Stimulated activated naive CD4-positive, alpha-beta T cell treated with Interleukin-2 at 50 U/mL for 16 hours (primary cell): ENCODE data around the gene LGALS14.
A peak's percentile ranks its signal among the peaks of the same experiment; 100 is the strongest.
"Not testable (repeated sequence)": the region's sequence is repeated elsewhere in the genome, so short reads cannot be mapped to it uniquely, and the experiment has no call there.

Source experiments
- DNase-seq: peaks from one replicate; lab custom pipeline; 2025; lab: John Stamatoyannopoulos, UW

LGALS14 gene, protein sequence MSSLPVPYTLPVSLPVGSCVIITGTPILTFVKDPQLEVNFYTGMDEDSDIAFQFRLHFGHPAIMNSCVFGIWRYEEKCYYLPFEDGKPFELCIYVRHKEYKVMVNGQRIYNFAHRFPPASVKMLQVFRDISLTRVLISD

GRCh38 chr19:39704181-39705044 is at the start of gene LGALS14:
Gene LGALS14, plus strand, starts transcription at chr19:39704481. Its CDS starts 48 bp downstream, at chr19:39704529.
- no peak for DNase-seq

GRCh38 chr19:39655613-39656012 is 48.7 kb upstream of the LGALS14 start, which contains the start of gene LGALS16:
Gene LGALS16, plus strand, starts transcription at chr19:39655913. Its CDS starts 49 bp downstream, at chr19:39655962.
- DNase-seq = no peak

DNA sequence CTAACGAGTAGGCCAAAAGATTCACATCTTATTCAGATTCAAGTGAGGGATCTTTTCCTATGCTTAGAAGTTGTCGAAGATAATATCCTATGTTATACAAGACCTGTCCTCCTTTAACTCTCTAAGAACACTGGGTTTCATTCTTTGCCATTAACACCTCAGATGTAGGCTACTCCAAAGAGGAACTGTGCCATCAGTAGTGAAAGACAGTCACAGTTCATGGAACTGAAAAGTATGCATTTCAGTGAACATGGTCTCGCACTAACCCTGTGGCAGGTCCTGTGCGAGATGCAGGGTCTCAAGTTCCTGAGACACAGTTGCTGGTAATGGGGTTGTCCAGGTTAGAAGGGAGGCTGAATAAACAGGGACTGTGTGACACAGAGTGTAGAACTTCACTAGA is 44.5 kb upstream of the LGALS14 start:
- no peak for DNase-seq

DNA sequence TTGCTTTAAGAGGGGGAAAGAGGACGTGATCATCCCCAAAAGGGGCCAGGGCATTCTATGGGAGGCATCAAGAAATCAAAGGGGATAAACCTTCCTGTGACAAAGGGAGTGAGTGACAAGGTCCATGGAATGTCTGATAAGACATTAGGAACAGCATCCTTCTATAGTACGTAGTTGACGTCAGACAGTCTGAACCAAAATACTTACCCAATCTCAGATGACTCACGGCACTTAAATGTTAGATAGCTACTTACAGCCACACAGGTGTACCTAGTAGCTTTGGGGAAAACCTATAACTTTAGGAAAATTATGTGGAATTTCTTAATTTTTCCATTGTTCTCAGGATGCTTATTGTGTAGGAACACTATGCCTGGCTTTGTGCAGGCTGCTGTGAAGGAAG is 43.6 kb upstream of the LGALS14 start:
- no peak for DNase-seq

DNA sequence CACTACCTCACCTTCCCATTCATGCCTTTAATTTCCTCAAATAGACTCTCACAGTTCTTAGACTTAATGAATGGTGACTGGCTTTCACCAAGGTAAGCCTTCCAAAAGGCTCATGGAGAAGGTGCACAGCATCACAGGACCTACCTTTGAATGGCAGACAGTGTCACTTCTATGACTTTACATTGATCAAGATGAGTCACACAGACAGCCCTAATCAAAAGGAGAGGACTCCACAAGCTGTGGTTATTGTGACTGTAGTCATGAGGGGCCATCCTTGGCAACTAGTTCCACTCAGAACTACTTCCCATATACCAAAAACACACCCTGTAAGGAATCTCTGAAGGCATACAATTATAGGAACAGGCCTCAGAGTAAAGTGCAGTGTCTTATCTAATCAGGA is 42.7 kb upstream of the LGALS14 start:
- DNase-seq = no peak

DNA sequence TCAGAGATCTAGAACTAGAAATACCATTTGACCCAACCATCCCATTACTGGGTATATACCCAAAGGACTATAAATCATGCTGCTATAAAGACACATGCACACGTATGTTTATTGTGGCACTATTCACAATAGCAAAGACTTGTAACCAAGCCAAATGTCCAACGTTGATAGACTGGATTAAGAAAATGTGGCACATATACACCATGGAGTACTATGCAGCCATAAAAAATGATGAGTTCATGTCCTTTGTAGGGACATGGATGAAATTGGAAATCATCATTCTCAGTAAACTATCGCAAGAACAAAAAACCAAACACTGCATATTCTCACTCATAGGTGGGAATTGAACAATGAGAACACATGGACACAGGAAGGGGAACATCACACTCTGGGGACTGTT is 34.4 kb upstream of the LGALS14 start:
- not testable (repeated sequence) for DNase-seq

DNA sequence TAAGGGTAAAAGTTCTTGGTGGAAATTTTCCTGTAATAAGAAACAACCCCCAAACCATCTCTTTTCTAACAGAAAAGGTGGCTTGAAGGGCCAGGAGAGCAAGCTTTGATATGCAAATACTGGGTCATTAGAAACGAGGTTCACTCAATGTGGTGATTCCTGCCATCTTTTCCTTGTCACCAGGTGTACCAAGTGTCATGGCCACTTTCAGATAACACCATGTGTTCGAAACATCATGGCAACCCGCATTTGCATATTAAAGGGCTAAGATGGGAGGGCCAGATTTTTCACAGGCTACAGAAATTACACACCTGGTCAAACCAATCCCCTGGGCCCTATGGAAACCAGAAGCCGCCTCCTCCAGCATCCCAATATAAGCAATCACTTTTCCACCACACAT is 33.3 kb upstream of the LGALS14 start:
- DNase-seq = no peak

DNA sequence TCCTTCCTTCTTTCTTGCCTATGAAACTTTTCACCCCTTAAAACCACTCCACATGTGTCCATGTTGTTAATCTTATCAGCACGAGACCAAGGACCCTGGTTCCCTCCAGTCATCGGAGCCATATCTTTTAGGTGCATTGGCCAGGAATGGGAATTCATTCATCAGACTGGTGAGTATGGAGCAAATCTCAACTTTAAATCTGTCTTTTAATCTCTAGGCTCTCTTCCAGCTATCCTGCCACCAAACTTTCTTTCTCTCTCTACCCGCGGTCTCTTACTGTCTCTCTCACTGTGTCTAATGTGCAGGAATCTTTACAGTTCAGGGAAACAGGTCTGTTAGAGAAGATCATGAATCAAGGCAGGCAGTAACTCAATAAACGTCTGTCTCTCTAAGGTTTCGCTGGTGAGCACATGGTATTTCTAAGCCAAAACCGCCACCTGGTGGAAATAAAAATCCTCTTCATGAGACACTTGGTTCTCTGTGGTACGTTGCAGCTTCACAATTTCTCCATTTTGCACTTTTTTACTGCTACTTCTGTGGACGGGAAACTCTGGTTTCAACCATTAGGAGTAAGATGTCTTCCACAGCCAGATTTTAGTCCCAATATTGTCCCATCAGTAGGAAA is 32.4 kb upstream of the LGALS14 start:
- no peak for DNase-seq

GRCh38 chr19:39672473-39672872 is 31.8 kb upstream of the LGALS14 start:
- no peak for DNase-seq

GRCh38 chr19:39673862-39674261 is 30.4 kb upstream of the LGALS14 start:
- not testable (repeated sequence) for DNase-seq

GRCh38 chr19:39676004-39676403 is 28.3 kb upstream of the LGALS14 start:
- DNase-seq = peak; percentile 5

DNA sequence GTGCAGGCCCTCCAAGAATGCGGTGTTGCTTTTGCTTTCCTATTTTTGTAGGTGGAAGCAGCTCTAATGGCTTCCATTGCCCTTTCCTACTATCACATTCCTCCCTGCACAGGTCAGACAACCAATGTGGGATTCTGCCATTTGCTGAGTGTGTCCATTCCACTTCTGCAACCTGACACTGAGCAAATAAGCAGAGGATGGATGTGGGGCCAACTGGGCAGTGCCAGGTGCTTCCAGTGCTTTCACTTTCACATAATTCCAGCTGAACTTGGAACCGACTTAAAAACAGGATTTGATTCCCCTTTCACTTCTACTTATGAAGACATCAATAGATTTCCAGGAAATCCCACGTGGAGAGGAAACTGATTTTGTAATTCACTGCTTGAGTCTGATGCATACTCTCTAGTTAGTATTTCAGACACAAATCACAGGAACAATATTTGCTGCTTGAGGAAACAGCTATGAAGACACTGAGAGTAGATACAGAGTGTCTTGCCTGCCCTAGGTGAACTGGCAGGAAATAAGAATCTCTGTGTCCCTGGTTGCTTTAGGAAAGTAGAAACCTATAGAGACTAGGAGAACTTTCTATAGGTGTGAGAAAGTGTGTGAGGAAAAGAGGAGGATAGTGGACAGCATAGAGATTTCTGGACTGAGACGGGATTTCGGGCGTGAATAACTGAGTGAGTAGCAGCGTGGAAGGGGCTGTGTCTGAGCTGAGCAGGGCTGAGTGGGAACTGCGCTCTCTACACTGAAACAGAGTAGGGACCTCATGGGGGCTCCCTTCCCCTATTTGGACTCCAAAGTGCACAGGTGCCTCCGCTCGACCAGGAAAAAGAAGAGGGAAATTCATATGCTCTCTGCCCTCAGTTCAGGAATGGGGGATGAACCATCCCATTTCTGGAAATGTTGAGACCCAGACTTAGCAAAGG is 26.1 kb upstream of the LGALS14 start:
- DNase-seq = no peak

- peak; percentile 70 for DNase-seq
These were observed 25.1 kb upstream of the LGALS14 start for GRCh38 chr19:39679056-39679790.

DNA sequence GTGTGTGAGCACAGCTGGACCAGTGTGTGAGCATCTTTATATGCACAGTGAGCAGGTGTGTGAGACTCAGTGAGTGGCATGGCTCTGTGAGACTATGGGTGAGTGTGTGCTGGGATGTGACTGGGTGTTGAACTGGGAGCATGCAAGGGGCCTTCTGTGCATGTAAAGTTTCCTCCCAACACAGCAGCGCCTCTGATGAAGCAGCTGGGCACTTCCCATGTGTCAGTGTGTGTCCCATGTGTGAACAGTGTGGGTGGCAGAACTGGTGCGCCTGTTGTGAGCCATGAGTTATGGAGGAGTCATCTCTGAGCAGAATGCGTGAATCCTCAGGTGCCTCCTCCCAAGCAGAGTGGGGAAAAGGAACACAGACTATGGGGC is 24.5 kb upstream of the LGALS14 start:
- DNase-seq = peak; percentile 49

DNA sequence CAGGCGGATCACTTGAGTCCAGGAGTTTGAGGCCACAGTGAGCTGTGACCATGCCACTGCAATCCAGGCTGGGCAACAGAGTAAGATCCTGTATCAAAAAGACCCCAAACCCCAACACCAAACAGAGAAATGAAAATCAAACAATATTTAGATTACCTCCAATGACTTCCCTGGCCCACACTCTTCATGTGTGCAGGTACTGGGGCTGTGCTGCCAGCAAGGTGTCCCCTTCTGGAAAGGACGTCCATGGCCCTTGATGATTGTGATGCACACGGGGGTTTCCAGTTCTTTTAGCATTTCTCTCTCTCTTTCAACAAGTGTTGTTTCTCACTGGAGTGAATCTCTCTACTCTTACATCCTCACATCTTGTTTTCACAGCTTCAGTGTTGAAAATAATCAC is 23.7 kb upstream of the LGALS14 start:
- no peak for DNase-seq

DNA sequence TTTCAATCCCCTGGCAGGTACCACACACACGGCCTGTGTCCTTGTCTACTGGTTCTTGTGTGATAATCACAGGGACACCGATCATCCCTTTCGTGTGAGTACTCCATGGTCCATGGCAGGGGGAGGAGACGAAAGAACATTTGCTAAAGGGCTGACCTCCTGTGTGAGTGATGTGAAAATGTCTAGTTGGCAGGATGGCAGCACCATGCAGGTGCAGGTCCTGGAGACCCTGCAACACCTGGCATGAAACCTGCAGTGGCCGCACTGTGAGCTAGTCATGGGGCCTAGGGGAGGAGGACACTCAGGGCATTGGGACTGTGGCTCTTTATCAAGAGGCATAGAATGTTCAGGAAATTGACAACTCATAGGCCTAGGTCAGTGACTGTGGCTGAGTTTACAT is 22.9 kb upstream of the LGALS14 start:
- DNase-seq = no peak

- no peak for DNase-seq
These were observed 20.0 kb upstream of the LGALS14 start for GRCh38 chr19:39684267-39684666.

DNA sequence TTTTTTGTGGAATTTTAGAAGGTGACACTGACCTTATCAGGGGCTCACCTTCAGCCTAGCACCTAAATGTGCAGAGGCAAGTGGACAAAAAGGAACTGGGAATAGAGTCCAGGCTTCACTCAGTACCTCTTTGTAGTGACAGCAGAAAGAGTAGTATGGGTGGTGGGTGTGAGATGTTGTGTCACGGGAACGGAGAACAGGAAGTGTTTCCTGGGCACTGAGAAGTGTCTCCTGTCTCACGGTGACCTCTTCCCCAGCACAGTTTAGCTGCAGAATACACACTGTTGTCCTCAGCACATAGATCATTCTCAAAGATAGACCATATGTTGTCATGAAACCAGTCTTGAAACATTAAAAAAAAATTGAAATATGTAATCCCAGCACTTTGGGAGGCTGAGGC is 17.5 kb upstream of the LGALS14 start:
- no peak for DNase-seq

DNA sequence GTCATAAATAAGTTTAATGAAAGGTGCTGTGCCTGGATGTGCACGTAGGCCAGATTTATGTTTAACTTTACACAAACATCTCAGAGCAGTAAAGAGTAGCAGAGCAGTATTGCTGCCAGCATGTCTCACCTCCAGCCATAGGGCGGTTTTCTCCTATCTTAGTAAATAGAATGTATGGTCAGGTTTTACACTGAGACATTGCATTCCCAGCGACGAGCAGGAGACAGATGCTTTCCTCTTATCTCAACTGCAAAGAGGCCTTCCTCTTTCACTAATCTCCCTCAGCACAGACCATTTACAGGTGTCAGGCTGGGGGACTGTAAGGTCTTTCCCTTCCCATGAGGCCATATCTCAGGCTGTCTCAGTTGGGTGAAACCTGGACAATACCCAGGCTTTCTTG is 15.6 kb upstream of the LGALS14 start:
- not testable (repeated sequence) for DNase-seq

DNA sequence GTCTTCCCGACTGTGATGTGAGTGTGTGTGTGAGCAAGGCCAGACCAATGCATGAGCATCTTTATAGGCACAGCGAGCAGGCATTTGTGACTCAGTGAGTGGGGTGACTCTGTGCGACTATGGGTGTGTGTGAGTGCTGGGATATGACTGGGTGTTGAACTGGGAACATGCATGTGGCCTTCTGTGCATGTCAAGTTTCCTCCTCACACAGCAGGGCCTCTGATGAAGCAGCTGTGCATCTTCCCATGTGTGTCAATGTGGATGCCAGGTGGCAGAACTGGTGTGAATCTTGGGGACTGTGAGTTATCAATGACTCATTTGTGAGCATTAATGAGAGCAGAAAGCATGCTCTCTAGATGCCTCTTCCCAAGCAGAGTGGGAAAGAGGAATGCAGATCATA is 12.1 kb upstream of the LGALS14 start:
- DNase-seq = no peak

- DNase-seq = no peak
These were observed 11.5 kb upstream of the LGALS14 start for GRCh38 chr19:39692822-39693221.
